ENCODE measurements around the gene ARFIP2. TPM values are rescaled to one million over a fixed set of nuclear protein-coding genes. Genes with fewer than 3 reads are reported as not detected.

ARFIP2 gene
- total RNA-seq, 1 donor from 2014 or later = 15.1 TPM

- no peak for ATAC-seq
- no peak for DNase-seq (ENCODE audit: missing footprints)
Observed at GRCh38 chr11:6457581-6458320, 23.4 kb downstream of the ARFIP2 start.

GRCh38 chr11:6456361-6457073 lies 24.6 kb downstream of the ARFIP2 start:
- intact Hi-C loops (cut with DNase I) = no loop called here
- DNase-seq (ENCODE audit: missing footprints) (no peak), ATAC-seq (no peak)

More at GRCh38 chr11:6457581-6458320, 23.4 kb downstream of the ARFIP2 start:
- intact Hi-C loops (cut with DNase I) = no loop called here

- intact Hi-C loops (cut with DNase I) = no loop called here
- DNase-seq (ENCODE audit: missing footprints) (no peak), ATAC-seq (no peak)
Observed at GRCh38 chr11:6455070-6455469, 26.1 kb downstream of the ARFIP2 start.

GRCh38 chr11:6453152-6453551 lies 28.0 kb downstream of the ARFIP2 start:
- DNase-seq (ENCODE audit: missing footprints) (no peak), ATAC-seq (no peak)

GRCh38 chr11:6452219-6452618 lies 28.9 kb downstream of the ARFIP2 start:
- ATAC-seq = no peak
- no peak for DNase-seq (ENCODE audit: missing footprints)
- intact Hi-C loops (cut with DNase I) = no loop called here

More at GRCh38 chr11:6453152-6453551, 28.0 kb downstream of the ARFIP2 start:
- intact Hi-C loops (cut with DNase I) = no loop called here

- intact Hi-C loops (cut with DNase I) = no loop called here
- DNase-seq (ENCODE audit: missing footprints) (no peak), ATAC-seq (no peak)
Observed at GRCh38 chr11:6448574-6448973, 32.6 kb downstream of the ARFIP2 start.

GRCh38 chr11:6443269-6444003 lies 37.7 kb downstream of the ARFIP2 start:
- no peak for DNase-seq (ENCODE audit: missing footprints)
- ATAC-seq = peak; percentile 76
- intact Hi-C loops (cut with DNase I) = loop anchor here (1.0 to 5.0 kb wide), 2 partner anchors 64 kb away; no protein-coding TSS in a partner anchor

GRCh38 chr11:6442441-6442840 lies 38.7 kb downstream of the ARFIP2 start:
- intact Hi-C loops (cut with DNase I) = loop anchor here (5.0 kb wide), 1 partner anchor 65 kb away; no protein-coding TSS in a partner anchor
- ATAC-seq = no peak
- DNase-seq (ENCODE audit: missing footprints) = no peak

- no peak for DNase-seq (ENCODE audit: missing footprints)
- intact Hi-C loops (cut with DNase I) = loop anchor here (5.0 kb wide), 1 partner anchor 66 kb away; no protein-coding TSS in a partner anchor
- ATAC-seq = no peak
Observed at GRCh38 chr11:6440906-6441358, 40.2 kb downstream of the ARFIP2 start, which contains the start of gene HPX. HPX (minus strand) TSS chr11:6440987; CDS start chr11:6440963, 24 bp downstream.

- ATAC-seq = peak; percentile 64
- intact Hi-C loops (cut with DNase I) = no loop called here
Observed at GRCh38 chr11:6438979-6439571, 42.1 kb downstream of the ARFIP2 start.

GRCh38 chr11:6437993-6438392 lies 43.1 kb downstream of the ARFIP2 start:
- ATAC-seq (peak; percentile 21), DNase-seq (ENCODE audit: missing footprints) (no peak)
- intact Hi-C loops (cut with DNase I) = no loop called here

More at GRCh38 chr11:6438979-6439571, 42.1 kb downstream of the ARFIP2 start:
- DNase-seq (ENCODE audit: missing footprints) = no peak

- no peak for DNase-seq (ENCODE audit: missing footprints)
- no peak for ATAC-seq
- intact Hi-C loops (cut with DNase I) = no loop called here
Observed at GRCh38 chr11:6437423-6437822, 43.7 kb downstream of the ARFIP2 start.

GRCh38 chr11:6433998-6434660 lies 47.0 kb downstream of the ARFIP2 start:
- DNase-seq (ENCODE audit: missing footprints) = no peak
- no peak for ATAC-seq
- intact Hi-C loops (cut with DNase I) = no loop called here

- no peak for DNase-seq (ENCODE audit: missing footprints)
- no peak for ATAC-seq
- intact Hi-C loops (cut with DNase I) = no loop called here
Observed at GRCh38 chr11:6431861-6432260, 49.3 kb downstream of the ARFIP2 start.

GRCh38 chr11:6427516-6427915 lies 53.6 kb downstream of the ARFIP2 start:
- DNase-seq (ENCODE audit: missing footprints) (no peak), ATAC-seq (no peak)
- intact Hi-C loops (cut with DNase I) = no loop called here
